COLO668 (cell line): ENCODE measurements around the gene GOLGA6L9.
"Not testable (repeated sequence)": the region's sequence is repeated elsewhere in the genome, so short reads cannot be mapped to it uniquely, and the experiment has no call there.

ENCODE experiments used
- DNase-seq: peaks from one replicate; lab custom pipeline; 2025; ENCODE audit not compliant: unreplicated experiment; lab: John Stamatoyannopoulos, UW

Gene GOLGA6L9, protein sequence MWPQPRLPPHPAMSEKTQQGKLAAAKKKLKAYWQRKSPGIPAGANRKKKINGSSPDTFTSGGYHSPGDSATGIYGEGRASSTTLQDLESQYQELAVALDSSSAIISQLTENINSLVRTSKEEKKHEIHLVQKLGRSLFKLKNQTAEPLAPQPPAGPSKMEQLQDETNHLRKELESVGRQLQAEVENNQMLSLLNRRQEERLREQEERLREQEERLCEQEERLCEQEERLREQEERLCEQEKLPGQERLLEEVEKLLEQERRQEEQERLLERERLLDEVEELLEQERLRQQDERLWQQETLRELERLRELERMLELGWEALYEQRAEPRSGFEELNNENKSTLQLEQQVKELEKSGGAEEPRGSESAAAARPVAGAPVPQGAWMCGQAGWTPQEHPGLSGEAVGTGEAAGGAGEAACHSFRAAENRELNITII

DNA sequence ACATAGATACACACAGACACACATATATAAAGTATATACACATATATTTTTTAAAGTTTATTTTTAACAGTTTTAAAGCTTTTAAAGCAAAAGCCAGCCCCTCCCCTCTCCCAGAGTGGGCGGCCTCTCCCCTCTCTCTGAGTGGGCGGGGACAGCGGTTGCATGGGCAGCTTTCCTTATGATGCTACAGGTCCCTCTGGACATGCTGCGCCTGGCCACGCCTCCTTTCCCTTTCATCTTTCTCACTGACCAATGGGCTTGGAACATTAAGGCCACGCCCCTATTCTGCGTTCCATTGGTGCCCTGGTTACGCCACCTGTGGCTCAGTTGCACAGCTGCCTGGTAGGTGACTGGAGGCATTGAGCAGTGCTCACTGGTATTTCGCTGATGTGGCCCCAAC lies at the start of gene GOLGA6L9:
TSS of gene GOLGA6L9 (plus strand) at position 124 of the 400 bp plus-strand sequence. CDS start at position 388, 264 bp downstream.
- not testable (repeated sequence) for DNase-seq

DNA sequence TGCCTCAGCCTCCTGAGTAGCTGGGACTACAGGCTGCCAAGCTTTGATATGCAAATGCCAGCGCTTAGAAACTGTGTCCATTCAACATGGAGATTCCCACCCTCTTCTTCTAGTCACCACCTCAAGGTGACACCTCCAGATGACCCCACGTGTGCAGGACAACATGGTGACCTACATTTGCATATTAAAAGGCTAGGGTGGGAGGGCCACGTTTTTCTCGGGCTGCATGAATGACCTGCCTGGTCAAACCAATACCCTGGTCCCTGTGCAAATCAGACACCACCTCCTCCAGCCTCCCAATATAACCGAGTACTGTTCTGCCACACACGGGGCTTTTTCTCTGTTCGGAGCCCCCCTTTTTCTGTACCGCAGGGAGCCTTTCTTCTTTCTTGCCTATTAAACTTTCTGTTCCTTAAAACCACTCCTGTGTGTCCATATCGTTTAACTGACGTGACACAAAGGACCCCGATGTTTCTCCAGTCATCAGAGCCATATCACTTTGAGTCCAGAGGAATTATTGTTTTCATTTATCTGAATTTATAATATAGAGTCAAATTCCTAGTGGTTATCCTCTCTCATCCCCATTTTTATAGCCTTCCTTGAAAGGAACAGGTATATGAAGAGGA lies 48.2 kb upstream of the GOLGA6L9 start:
- not testable (repeated sequence) for DNase-seq

- DNase-seq, result not testable (repeated sequence)
Observed at GRCh38 chr15:82387209-82387608, 42.4 kb upstream of the GOLGA6L9 start.

DNA sequence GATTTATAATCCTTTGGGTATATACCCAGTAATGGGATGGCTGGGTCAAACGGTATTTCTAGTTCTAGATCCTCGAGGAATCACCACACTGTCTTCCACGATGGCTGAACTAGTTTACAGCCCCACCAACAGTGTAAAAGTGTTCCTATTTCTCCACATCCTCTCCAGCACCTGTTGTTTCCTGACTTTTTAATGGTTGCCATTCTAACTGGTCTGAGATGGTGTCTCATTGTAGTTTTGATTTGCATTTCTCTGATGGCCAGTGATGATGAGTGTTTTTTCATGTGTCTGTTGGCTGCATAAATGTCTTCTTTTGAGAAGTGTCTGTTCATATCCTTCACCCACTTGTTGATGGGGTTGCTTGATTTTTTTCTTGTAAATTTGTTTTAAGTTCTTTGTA lies 39.5 kb upstream of the GOLGA6L9 start:
- not testable (repeated sequence) for DNase-seq

GRCh38 chr15:82392077-82392476 lies 37.5 kb upstream of the GOLGA6L9 start:
- DNase-seq, result not testable (repeated sequence)

GRCh38 chr15:82393671-82394070 lies 35.9 kb upstream of the GOLGA6L9 start:
- DNase-seq, result no peak

DNA sequence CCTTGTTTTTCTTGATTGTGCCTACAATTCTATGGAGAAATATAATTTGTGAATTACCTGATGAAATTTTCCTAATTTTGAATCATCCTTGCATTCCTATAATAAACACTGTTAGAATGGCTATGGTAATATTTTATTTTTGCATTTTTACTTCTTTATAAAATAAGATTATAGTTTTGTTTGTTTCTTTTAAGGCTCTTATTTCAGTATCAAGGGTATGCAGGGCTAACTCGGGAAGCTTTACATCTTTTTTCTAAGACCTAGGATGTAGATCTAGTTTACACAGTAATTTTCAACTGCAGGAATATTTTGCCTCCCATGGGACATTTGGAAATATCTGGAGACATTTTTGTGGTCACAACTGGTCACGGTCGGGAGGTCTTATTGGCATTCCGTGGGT lies 33.8 kb upstream of the GOLGA6L9 start:
- not testable (repeated sequence) for DNase-seq

DNA sequence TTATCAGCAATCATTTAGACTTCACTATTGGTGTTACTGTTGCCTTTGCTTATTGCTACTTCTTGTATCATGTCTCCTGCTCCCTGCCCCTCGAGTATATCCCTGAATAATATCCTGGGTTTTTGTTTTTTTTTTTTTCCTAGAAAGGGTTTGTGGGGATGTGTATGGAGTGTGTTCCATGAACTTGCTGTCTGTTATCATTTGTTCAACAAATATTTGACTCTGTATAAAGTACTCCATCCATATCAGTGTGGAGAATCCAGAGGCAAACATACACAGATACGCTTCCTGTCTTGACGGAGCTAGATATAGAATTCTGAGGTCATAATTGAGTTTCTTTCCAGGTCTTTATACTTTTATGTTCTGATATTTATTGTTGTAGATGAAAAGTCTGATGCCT lies 31.8 kb upstream of the GOLGA6L9 start:
- no peak for DNase-seq

DNA sequence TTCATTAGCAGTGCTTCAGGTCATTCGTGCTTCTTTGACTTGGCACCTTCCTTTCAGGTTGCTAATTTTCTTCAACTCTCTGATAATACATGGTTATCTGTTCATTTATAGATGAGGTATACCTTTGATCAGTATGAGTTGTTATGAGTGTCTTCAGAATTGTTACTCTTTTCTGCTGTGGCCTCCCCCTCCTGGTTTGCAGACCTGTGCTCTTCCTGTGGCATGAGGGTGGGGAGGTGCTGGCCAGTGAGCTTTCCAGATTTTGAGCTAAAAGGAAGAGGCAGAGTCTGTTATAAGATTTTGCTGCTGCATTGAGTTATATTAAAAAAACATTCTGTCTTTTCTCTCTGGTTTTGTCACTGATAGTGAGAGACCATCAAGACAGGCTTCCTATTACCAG lies 30.8 kb upstream of the GOLGA6L9 start:
- DNase-seq, result no peak

DNA sequence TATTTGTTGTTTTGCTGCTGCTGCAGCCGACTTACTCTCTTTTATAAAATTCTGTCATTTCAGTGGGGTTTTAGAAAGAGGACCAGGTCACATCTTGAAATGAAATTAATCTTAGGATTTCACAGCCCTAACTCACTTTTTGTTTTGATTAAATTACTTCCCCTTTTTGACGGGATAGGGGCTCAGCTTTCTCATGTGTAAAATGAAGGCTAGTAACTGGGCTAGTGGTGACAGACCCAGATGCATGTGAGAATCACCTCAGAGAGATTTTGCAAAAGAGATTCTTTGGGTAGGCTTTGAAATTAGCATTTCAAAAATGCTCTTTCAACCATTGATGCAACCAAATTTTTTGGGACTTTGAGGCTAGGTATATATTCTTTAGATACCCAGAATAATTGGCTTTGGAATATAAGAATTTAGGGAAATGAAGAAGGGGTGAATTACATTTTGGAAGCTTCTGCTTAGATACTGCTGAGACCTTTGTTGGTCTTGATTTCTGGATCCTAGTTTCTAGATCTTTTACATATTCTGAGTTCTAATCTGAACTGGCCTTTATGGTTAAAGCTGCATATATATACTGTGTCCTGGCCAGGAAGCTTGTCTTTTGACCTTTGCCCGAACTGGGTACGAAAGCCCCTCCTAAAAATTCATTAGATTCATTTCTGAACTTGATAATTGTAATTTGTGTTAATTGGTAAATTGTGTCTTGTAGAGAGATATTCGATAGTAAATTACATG lies 30.1 kb upstream of the GOLGA6L9 start:
- not testable (repeated sequence) for DNase-seq

- not testable (repeated sequence) for DNase-seq
Observed at GRCh38 chr15:82401918-82402317, 27.7 kb upstream of the GOLGA6L9 start.

GRCh38 chr15:82402341-82402740 lies 27.3 kb upstream of the GOLGA6L9 start:
- not testable (repeated sequence) for DNase-seq

DNA sequence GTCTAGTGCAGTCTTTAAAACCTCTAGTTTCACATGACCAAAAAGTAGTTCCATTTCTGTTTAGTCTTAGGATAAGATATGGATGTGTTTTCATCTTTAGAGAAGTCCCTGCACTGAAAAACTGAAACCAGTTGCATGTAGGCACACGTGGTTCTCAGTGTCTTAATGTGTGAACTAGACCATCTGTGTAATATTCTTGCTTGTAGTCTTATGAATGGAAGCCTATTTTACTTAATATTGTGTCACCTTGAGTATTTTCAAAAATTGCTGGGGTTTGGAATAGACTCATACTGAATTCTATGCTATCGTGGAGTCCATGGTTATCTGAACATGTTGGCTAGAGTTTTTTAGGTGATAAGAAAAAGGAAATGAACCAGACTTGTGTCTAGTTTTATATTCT lies 23.4 kb upstream of the GOLGA6L9 start:
- DNase-seq, result not testable (repeated sequence)

DNA sequence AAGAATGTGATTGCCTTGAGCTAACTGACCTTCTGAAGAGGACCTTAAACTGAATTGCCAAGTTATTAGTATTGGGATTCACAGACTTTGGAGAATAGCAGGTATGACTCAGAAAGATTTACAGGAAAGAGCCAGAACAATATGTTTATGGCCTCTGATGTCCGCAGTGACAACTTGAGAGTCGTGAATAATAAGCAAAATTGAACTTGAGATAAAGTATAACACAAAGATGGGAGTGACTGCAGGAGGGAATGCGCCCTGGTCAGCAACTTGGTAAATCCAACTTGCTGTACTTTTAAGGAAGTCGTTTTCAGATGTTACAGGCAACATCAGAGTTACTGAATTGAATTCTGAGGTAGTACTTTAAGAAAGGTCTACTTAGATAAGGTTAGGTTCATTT lies 19.3 kb upstream of the GOLGA6L9 start:
- not testable (repeated sequence) for DNase-seq

GRCh38 chr15:82411595-82411994 lies 18.0 kb upstream of the GOLGA6L9 start:
- not testable (repeated sequence) for DNase-seq

DNA sequence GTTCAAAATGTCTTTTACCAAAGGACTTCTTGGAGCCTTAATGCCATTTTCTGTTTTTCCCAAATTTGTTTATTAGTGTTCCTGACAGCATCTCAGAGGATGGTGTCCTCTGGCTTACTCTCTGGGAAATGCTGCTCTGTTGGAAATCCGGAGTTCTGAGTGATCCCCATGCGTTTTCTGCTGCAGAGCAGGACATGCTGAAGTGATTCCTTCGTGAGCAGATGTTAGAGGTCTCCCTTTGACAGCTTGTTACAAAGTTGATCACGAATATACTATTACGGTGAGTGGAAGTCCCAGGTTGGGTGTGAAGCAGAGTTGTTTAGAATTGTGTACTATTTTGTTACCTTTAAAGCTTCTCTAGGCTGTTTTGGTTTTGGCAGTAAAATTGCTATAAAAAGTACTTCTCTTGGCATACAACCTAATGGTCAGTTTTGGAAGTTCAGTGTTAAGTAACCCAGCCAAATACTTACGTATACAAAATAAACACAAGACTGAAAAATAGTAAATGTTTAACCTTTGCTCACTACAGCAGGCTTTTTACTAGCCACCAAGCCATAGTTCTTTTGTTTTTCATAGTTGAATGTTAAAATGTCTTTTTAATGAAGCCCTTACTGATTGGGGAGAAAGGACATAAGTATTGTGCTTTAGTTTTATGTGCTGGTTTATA lies 15.0 kb upstream of the GOLGA6L9 start:
- DNase-seq, result not testable (repeated sequence)

- DNase-seq, result not testable (repeated sequence)
Observed at GRCh38 chr15:82420516-82420915, 9.1 kb upstream of the GOLGA6L9 start.

DNA sequence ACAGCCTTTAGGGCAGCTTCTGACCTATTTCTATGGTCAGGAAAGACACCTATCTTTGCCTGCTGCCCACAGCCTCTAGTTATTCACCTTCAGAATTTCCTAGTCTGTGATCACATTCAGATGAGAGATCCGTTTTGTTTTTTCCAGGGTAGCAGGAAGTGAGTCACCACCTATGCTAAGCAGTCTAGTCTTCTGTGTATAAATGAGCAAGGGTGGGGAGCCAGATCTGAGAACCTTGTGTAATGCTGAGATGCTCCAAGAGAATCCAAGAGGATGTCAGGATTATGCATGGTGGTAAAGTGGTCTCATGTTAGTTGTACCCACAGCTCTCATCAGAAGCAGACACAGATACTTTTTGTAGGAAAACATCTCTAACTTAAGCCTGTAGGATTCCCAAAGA lies 8.7 kb upstream of the GOLGA6L9 start:
- DNase-seq, result not testable (repeated sequence)

DNA sequence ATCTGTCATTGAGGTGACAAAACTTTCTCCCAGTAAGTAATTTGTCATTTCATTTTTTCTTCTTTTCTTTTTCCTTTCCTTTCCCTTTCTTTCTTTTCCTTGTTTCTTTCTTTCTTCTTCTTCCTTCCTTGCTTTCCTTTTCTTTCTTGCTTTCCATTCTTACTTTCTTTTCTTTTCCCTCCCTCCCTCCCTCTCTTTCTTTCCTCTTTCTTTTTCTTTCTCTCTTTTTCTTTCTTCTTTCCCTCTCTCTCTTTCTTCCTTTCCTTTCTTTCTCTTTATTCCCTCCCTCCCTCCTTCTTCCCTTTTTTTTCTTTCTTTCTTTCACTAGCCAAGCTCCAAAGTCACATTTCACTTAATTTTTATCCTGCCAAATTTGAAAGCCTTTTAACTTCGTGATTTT lies 2.5 kb upstream of the GOLGA6L9 start:
- DNase-seq, result not testable (repeated sequence)

GRCh38 chr15:82445420-82445819 lies 15.8 kb downstream of the GOLGA6L9 start:
- not testable (repeated sequence) for DNase-seq

DNA sequence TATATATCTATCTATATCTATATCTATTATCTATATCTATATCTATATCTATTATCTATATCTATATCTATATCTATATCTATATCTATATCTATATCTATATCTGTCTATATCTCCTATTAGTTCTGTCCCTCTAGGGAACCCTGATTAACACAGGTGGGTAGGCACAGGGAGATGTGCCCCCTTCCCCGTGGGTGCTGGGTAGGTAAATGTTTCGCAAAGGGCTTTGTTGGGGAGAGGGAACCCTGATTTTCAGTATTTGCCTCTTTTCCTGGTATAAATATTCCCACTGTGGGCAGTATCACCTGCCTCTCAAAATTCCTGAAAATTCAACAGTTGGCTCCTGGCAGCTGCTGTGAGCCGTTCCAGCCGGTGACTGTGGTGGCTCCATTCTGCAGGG lies 27.7 kb downstream of the GOLGA6L9 start:
- not testable (repeated sequence) for DNase-seq
